IPS-15b (cell line): ENCODE results near the gene CANT1.
"Not testable (repeated sequence)": the region's sequence is repeated elsewhere in the genome, so short reads cannot be mapped to it uniquely, and the experiment has no call there.

Experiments
- H3K27me3 ChIP-seq: one replicate; pipeline ENCODE4 v1.6.1; 2013; ENCODE audit warnings: low read length; ENCODE audit not compliant: control insufficient read depth, insufficient read depth
- H3K36me3 ChIP-seq: one replicate; pipeline ENCODE4 v1.6.1; 2013; ENCODE audit warnings: low read length; ENCODE audit not compliant: control insufficient read depth, insufficient read depth
- H3K4me1 ChIP-seq: one replicate; pipeline ENCODE4 v1.6.1; 2013; ENCODE audit warnings: mild to moderate bottlenecking, low read length; ENCODE audit not compliant: control insufficient read depth, insufficient read depth
- H3K4me3 ChIP-seq: one replicate; pipeline ENCODE4 v1.5.1; 2013; ENCODE audit warnings: low read depth, low read length
- H3K9ac ChIP-seq: one replicate; pipeline ENCODE4 v1.6.1; 2013; ENCODE audit warnings: low read depth, mild to moderate bottlenecking, low read length
- H3K9me3 ChIP-seq: one replicate; pipeline ENCODE4 v1.6.1; 2013; ENCODE audit warnings: mild to moderate bottlenecking, low read length; ENCODE audit not compliant: control insufficient read depth, insufficient read depth

The CANT1 gene

GRCh38 chr17:78950870-78951269 is 58.7 kb downstream of the CANT1 start:
- Histone ChIP-seq H3K36me3 (no peaks in the 10 kb centered on the region), H3K4me1 (no peaks in the 10 kb centered on the region), H3K9ac (no peak overlapping the region), H3K27me3 (no peaks in the 10 kb centered on the region), H3K4me3 (no peak overlapping the region), H3K9me3 (no peaks in the 10 kb centered on the region)

GRCh38 chr17:78947235-78948149 is 62.1 kb downstream of the CANT1 start:
- no peak overlapping the region for H3K4me3 ChIP-seq
- no peaks in the 10 kb centered on the region for H3K36me3 ChIP-seq
- no peaks in the 10 kb centered on the region for H3K4me1 ChIP-seq
- no peaks in the 10 kb centered on the region for H3K27me3 ChIP-seq
- H3K9ac ChIP-seq = no peak overlapping the region
- H3K9me3 ChIP-seq = no peaks in the 10 kb centered on the region

GRCh38 chr17:78946631-78947030 is 62.9 kb downstream of the CANT1 start:
- no peak overlapping the region for H3K4me3 ChIP-seq
- H3K4me1 ChIP-seq = no peaks in the 10 kb centered on the region
- no peak overlapping the region for H3K9ac ChIP-seq
- H3K9me3 ChIP-seq = no peaks in the 10 kb centered on the region
- H3K36me3 ChIP-seq = no peaks in the 10 kb centered on the region
- H3K27me3 ChIP-seq = no peaks in the 10 kb centered on the region

- H3K27me3 ChIP-seq = no peaks in the 10 kb centered on the region
- H3K4me1 ChIP-seq = no peaks in the 10 kb centered on the region
- H3K4me3 ChIP-seq = no peak overlapping the region
- H3K9me3 ChIP-seq = no peaks in the 10 kb centered on the region
- no peak overlapping the region for H3K9ac ChIP-seq
- H3K36me3 ChIP-seq = no peaks in the 10 kb centered on the region
Observed at GRCh38 chr17:78946131-78946530, 63.4 kb downstream of the CANT1 start.

GRCh38 chr17:78945455-78945854 is 64.1 kb downstream of the CANT1 start:
- H3K4me3 ChIP-seq, H3K4me1 ChIP-seq, H3K9me3 ChIP-seq, H3K9ac ChIP-seq, H3K27me3 ChIP-seq, H3K36me3 ChIP-seq: not testable (repeated sequence)

GRCh38 chr17:78944956-78945355 is 64.6 kb downstream of the CANT1 start:
- Histone ChIP-seq H3K27me3 (no peaks in the 10 kb centered on the region), H3K36me3 (no peaks in the 10 kb centered on the region), H3K4me1 (no peaks in the 10 kb centered on the region), H3K9ac (no peak overlapping the region), H3K4me3 (no peak overlapping the region), H3K9me3 (no peaks in the 10 kb centered on the region)

GRCh38 chr17:78944026-78944425 is 65.5 kb downstream of the CANT1 start:
- no peak overlapping the region for H3K4me3 ChIP-seq
- no peak overlapping the region for H3K9ac ChIP-seq
- no peaks in the 10 kb centered on the region for H3K9me3 ChIP-seq
- H3K36me3 ChIP-seq = no peaks in the 10 kb centered on the region
- no peaks in the 10 kb centered on the region for H3K27me3 ChIP-seq
- H3K4me1 ChIP-seq = no peaks in the 10 kb centered on the region
